HEK293 (cell line): ENCODE results near the gene GNG7.

Source experiments
- CTCF ChIA-PET: fragments of 350-600 bp; formaldehyde crosslinking; extraction: SDS; loops from one replicate; lab custom pipeline; 2021; ENCODE audit warnings: antibody characterized with exemption; lab: Yijun Ruan, JAX
- POLR2A ChIA-PET: fragments of 300-600 bp; formaldehyde crosslinking; extraction: SDS; loops from one replicate; lab custom pipeline; 2020; ENCODE audit warnings: antibody characterized with exemption, inconsistent platforms; lab: Yijun Ruan, JAX
- H3K27ac ChIP-seq: fragments of 200-500 bp; sonication (Bioruptor generic); 2 replicates; pipeline ENCODE4 v1.5.1; 2014; ENCODE audit warnings: low read depth, low read length, control low read depth, inconsistent platforms; ENCODE audit errors: extremely low read depth
- H3K36me3 ChIP-seq, 2 experiments: fragments of 200-500 bp in 1 of 2; sonication (Bioruptor generic) in 1 of 2; 1 replicate in 1 of 2; 2 replicates in 1 of 2; pipeline ENCODE4 v1.5.1; 2014 to 2017; ENCODE audit warnings: inconsistent platforms in 2 of 2, low read length in 2 of 2; ENCODE audit not compliant: control insufficient read depth in 2 of 2, insufficient read depth in 1 of 2
- H3K4me1 ChIP-seq: fragments of 200-500 bp; sonication (Bioruptor generic); 2 replicates; pipeline ENCODE4 v1.5.1; 2014; ENCODE audit warnings: mild to moderate bottlenecking, low read length, inconsistent platforms; ENCODE audit not compliant: control insufficient read depth, insufficient read depth
- H3K4me3 ChIP-seq: 2 replicates; pipeline ENCODE4 v1.5.1; 2011; ENCODE audit warnings: low read depth, mild to moderate bottlenecking, control low read depth, low read length, moderate library complexity
- H3K9me3 ChIP-seq: fragments of 200-500 bp; sonication (Bioruptor generic); 2 replicates; pipeline ENCODE4 v1.5.1; 2014; ENCODE audit warnings: low read depth, low read length, inconsistent platforms; ENCODE audit not compliant: control insufficient read depth, insufficient read depth
- GLI2 ChIP-seq: fragments of 450-650 bp; formaldehyde crosslinking; IDR thresholded peaks from 2 replicates; pipeline ENCODE4; 2017; ENCODE audit warnings: missing biosample characterization, missing genetic modification characterization, low read depth, borderline replicate concordance
- GLIS1 ChIP-seq: fragments of 450-650 bp; formaldehyde crosslinking; IDR thresholded peaks from 2 replicates; pipeline ENCODE4 v1.5.1; 2016; ENCODE audit warnings: missing biosample characterization, missing genetic modification characterization
- KLF17 ChIP-seq: fragments of 450-650 bp; formaldehyde crosslinking; IDR thresholded peaks from 2 replicates; pipeline ENCODE4 v1.5.1; 2016; ENCODE audit warnings: missing biosample characterization, missing genetic modification characterization
- PRDM6 ChIP-seq: fragments of 450-650 bp; formaldehyde crosslinking; IDR thresholded peaks from 2 replicates; pipeline ENCODE4 v1.5.1; 2017; ENCODE audit warnings: missing biosample characterization, missing genetic modification characterization
- SETDB1 ChIP-seq: IDR thresholded peaks from one replicate; pipeline ENCODE4 v1.6.1; 2017; ENCODE audit warnings: mild to moderate bottlenecking, low read length, moderate library complexity, mixed read lengths; ENCODE audit not compliant: insufficient read length
- ZBTB10 ChIP-seq: fragments of 450-650 bp; formaldehyde crosslinking; IDR thresholded peaks from 2 replicates; pipeline ENCODE4 v1.5.1; 2016; ENCODE audit warnings: missing biosample characterization, missing genetic modification characterization
- ZNF10 ChIP-seq: fragments of 450-650 bp; formaldehyde crosslinking; IDR thresholded peaks from 2 replicates; pipeline ENCODE4 v1.5.1; 2017; ENCODE audit warnings: missing biosample characterization, missing genetic modification characterization
- ZNF148 ChIP-seq: fragments of 450-650 bp; formaldehyde crosslinking; IDR thresholded peaks from 2 replicates; pipeline ENCODE4 v1.5.0; 2017; ENCODE audit warnings: missing biosample characterization, missing genetic modification characterization, borderline replicate concordance
- ZNF449 ChIP-seq: fragments of 450-650 bp; formaldehyde crosslinking; IDR thresholded peaks from 2 replicates; pipeline ENCODE4 v1.5.1; 2017; ENCODE audit warnings: missing biosample characterization, mild to moderate bottlenecking, missing genetic modification characterization, moderate library complexity
- ZNF501 ChIP-seq: fragments of 450-650 bp; formaldehyde crosslinking; IDR thresholded peaks from 2 replicates; pipeline ENCODE4 v1.5.1; 2016; ENCODE audit warnings: missing biosample characterization, missing genetic modification characterization
- ZNF530 ChIP-seq: fragments of 450-650 bp; formaldehyde crosslinking; IDR thresholded peaks from 2 replicates; pipeline ENCODE4 v1.5.1; 2016; ENCODE audit warnings: low read depth, missing biosample characterization, missing genetic modification characterization
- ZNF639 ChIP-seq: fragments of 450-650 bp; formaldehyde crosslinking; IDR thresholded peaks from 2 replicates; pipeline ENCODE4 v1.5.1; 2016; ENCODE audit warnings: missing biosample characterization, missing genetic modification characterization
- ZNF701 ChIP-seq: fragments of 450-650 bp; formaldehyde crosslinking; IDR thresholded peaks from 2 replicates; pipeline ENCODE4 v1.5.1; 2016; ENCODE audit warnings: missing biosample characterization, missing genetic modification characterization
- ZNF785 ChIP-seq: fragments of 450-650 bp; formaldehyde crosslinking; IDR thresholded peaks from 2 replicates; pipeline ENCODE4 v1.5.1; 2016; ENCODE audit warnings: missing biosample characterization, missing genetic modification characterization

Gene GNG7

GRCh38 chr19:2629491-2630351, 72.8 kb downstream of the GNG7 start (continued):
- TF ChIP-seq ZBTB10 (tag by site-specific recombination) (no peak), KLF17 (tag by site-specific recombination) (no peak), ZNF530 (tag by site-specific recombination) (no peak), ZNF701 (tag by site-specific recombination) (no peak), ZNF501 (tag by site-specific recombination) (no peak)

- Histone ChIP-seq H3K4me3 (no peak overlapping the region), H3K9me3 (no peaks in the 10 kb centered on the region), H3K4me1 (no peaks in the 10 kb centered on the region), H3K36me3 (no peaks in the 10 kb centered on the region), H3K27ac (no peak overlapping the region)
- TF ChIP-seq GLI2 (tag by site-specific recombination): no peak
- TF ChIP-seq ZNF10: peak; percentile 97
- TF ChIP-seq ZNF449 (tag by site-specific recombination): no peak
- no peak for TF ChIP-seq ZNF785 (tag by site-specific recombination)
- no peak for TF ChIP-seq ZNF639
- no peak for TF ChIP-seq ZNF148 (tag by site-specific recombination)
- ChIA-PET CTCF (interaction anchor here (1.8 to 2.5 kb wide), 4 partner anchors 8 to 20 kb away, joined by 5 to 15 read pairs (median 7); no protein-coding TSS in a partner anchor), POLR2A (interaction anchor here (0.9 to 1.9 kb wide), 2 partner anchors 29 to 152 kb away, joined by 3 to 23 read pairs; partner anchors contain the start of gene GADD45B)
Observed at GRCh38 chr19:2628597-2628996, 73.9 kb downstream of the GNG7 start.

- Histone ChIP-seq H3K36me3 (no peaks in the 10 kb centered on the region), H3K9me3 (no peaks in the 10 kb centered on the region), H3K27ac (no peak overlapping the region), H3K4me1 (no peaks in the 10 kb centered on the region), H3K4me3 (no peak overlapping the region)
- POLR2A ChIA-PET: interaction anchor here (0.9 to 1.9 kb wide), 2 partner anchors 28 to 152 kb away, joined by 3 to 23 read pairs; partner anchors contain the start of gene GADD45B
- CTCF ChIA-PET: interaction anchor here (0.7 to 2.5 kb wide), 5 partner anchors 9 to 20 kb away, joined by 4 to 15 read pairs (median 6); no protein-coding TSS in a partner anchor
- TF ChIP-seq GLIS1 (tag by site-specific recombination) (no peak), PRDM6 (no peak), ZNF639 (no peak), SETDB1 (peak; percentile 83)
Observed at GRCh38 chr19:2627855-2628254, 74.6 kb downstream of the GNG7 start.
